GM18519 (cell line): ENCODE results near the gene SMIM31.

ENCODE experiments used
- ATAC-seq: cut with Tn5 transposase; IDR thresholded peaks from one replicate; pipeline ENCODE4 v1.9.1; 2021; ENCODE audit warnings: mild to moderate bottlenecking, moderate library complexity; ENCODE audit not compliant: unreplicated experiment, low FRiP score

SMIM31 gene

DNA sequence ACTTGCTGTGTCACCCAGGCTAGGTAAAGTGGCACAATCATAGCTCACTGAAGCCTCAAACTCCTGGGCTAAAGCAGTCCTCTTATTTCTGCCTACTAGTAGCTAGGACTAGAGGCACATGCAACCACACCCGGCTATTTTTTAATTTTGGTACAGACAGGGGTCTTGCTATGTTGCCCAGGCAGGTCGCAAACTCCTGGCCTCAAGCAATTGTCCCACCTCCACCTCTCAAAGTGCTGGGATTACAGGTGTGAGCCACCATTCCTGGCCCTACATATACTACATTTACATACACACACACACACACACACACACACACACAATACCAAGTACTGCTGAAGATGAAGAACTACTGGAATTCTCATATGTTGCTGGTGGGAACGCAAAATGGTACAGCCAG, 26.9 kb downstream of the SMIM31 start:
- ATAC-seq, result no peak

GRCh38 chr4:164783976-164784375, 30.0 kb downstream of the SMIM31 start:
- no peak for ATAC-seq

DNA sequence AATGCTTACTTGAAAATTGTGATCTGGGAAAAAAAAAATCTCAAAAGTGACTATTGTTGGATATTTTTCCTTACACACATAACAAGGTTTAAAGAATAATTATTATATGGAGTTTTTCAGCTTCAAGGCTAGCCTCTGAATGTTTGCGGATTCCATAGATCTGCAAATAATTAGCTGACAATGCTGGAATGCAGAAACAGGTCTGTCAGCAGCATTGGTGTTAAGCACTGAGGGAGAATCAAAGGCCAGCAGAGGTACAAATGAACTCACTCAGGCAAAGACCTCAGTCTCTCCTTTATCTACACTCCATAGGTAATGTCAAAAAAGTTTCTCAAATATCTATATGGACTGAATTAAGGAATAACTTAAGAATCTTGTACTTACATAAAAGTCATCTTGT, 35.1 kb downstream of the SMIM31 start:
- ATAC-seq, result no peak

GRCh38 chr4:164790249-164790648, 36.3 kb downstream of the SMIM31 start:
- ATAC-seq, result no peak

DNA sequence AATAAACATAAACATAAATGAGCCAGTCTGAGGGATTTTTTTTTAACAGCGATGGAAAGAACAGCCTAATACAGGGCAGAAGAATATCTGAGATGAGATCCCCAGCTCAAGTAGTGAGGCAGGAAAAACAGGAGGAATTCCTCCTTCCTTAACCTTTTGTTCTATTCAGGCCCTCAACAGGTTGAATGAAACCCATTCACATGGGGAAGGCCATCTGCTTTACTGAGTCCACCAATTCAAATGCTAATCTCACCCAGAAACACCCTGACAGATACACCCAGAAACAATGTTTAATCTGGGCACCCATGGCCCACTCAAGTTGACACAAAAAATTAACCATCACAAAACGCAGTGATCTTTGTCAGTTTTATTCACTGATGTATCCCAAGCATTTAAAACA, 45.5 kb downstream of the SMIM31 start:
- ATAC-seq, result no peak

- ATAC-seq, result no peak
Observed at GRCh38 chr4:164800786-164801185, 46.9 kb downstream of the SMIM31 start.

- no peak for ATAC-seq
Observed at GRCh38 chr4:164802301-164802901, 48.5 kb downstream of the SMIM31 start.

DNA sequence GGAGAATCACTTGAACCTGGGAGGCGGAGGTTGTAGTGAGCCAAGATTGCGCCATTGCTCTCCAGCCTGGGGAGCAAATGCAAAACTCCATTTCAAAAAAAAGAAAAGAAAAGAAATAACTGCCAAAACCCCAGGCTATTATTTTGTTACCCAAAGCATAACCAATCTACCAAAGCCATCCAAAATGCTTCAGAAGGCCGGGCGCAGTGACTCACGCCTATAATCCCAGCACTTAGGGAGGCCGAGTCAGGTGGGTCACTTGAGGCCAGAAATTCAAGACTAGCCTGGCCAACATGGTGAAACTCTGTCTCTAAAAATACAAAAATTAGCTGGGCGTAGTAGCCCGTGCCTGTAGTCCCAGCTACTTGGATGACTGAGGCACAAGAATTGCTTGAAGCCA, 49.8 kb downstream of the SMIM31 start:
- no peak for ATAC-seq

GRCh38 chr4:164807611-164808010, 53.7 kb downstream of the SMIM31 start:
- no peak for ATAC-seq

GRCh38 chr4:164813554-164813953, 59.6 kb downstream of the SMIM31 start:
- no peak for ATAC-seq

GRCh38 chr4:164815711-164816110, 61.8 kb downstream of the SMIM31 start:
- ATAC-seq, result no peak

- no peak for ATAC-seq
Observed at GRCh38 chr4:164819366-164819765, 65.4 kb downstream of the SMIM31 start.

DNA sequence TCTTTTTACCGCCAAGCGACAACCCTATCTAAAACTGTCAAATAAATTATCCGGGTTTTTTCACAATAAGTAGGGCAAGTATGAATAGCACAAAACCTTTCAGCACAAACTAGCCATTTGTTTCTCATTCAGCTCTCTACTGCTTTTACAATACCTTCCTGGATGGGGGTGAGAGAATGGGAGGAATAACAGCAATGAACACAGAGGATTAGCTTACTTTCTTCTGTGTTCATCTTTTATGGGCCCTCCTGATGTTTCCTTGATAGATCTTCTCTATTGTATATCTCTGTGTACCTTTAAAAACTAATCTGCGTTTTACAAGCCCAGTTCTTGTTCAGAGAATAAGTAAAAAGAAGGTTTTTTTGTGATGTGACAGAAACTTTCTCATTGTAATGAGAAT, 67.8 kb downstream of the SMIM31 start:
- ATAC-seq, result no peak

GRCh38 chr4:164824581-164824980, 70.7 kb downstream of the SMIM31 start:
- no peak for ATAC-seq

GRCh38 chr4:164828955-164829354, 75.0 kb downstream of the SMIM31 start:
- ATAC-seq, result no peak

DNA sequence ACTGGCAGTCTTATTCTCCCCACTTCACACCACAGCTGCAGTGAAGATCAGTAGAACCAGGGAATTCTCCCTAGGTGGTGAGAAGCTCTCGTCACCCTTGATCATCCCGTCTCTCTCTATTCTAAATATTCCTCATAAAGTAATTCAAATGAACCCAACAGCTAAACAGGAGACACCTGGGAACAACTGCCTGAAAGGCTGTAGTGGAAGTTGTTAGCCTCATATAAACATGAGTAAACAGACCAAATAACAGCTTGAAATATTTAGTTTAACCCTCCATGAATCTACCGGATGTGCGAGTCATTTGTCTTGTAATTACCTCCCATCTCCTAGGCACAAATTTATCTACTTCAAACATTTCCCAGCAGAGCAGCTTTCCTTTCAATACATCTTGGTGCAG, 92.6 kb downstream of the SMIM31 start:
- no peak for ATAC-seq

DNA sequence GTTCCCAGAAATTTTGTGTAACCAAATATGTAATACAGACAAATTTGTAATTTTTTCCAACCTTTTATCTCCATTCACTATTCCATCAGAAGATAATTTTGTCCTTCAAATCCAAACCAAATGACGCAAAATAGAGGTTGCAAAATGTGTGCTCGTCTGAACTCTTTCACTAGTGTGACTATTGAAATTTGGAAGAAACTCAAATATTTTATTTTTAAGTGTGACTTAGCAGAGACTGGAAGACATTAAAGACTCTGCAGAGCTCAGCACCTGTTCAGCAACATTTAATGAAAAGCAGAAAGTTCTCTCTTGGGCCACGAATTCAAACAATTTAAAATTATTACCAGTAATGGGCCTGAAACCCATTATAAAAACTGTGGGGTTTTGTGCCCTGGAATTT, 93.1 kb downstream of the SMIM31 start:
- ATAC-seq, result no peak

- no peak for ATAC-seq
Observed at GRCh38 chr4:164847967-164848649, 94.2 kb downstream of the SMIM31 start.
